Psoas muscle (tissue), 8 donors: ENCODE data around the gene ZNF367. TPM values are rescaled to one million over a fixed set of nuclear protein-coding genes. Genes with fewer than 3 reads are reported as not detected.

ENCODE experiments used
- ATAC-seq, 4 donors: fragments of 200-7000 bp; cut with Tn5 transposase; one replicate each; pipeline ENCODE4 v1.9.1; 2020; ENCODE audit warnings: moderate library complexity in 3 of 4, mild to moderate bottlenecking in 2 of 4
- DNase-seq, 2 donors: peaks; one replicate each; pipeline ENCODE4 v3.0.0-alpha.2; 2020
- H3K27ac ChIP-seq: fragments of 200-600 bp; one replicate; pipeline ENCODE4 v1.8.0; 2022
- H3K27me3 ChIP-seq, 3 donors: fragments of 200-600 bp in 1 of 3; one replicate each; pipeline versions ENCODE4 v1.6.1 to v1.8.0; 2013 to 2022; ENCODE audit warnings: low read length in 2 of 3, mild to moderate bottlenecking in 2 of 3, moderate library complexity in 1 of 3; ENCODE audit not compliant: insufficient read depth in 3 of 3
- H3K36me3 ChIP-seq, 2 donors: fragments of 200-600 bp in 1 of 2; one replicate each; pipeline versions ENCODE4 v1.6.1 to v1.8.0; 2013 to 2022; ENCODE audit warnings: low read depth in 1 of 2, mild to moderate bottlenecking in 1 of 2, moderate library complexity in 1 of 2; ENCODE audit not compliant: insufficient read depth in 1 of 2
- H3K4me1 ChIP-seq: fragments of 200-600 bp; one replicate; pipeline ENCODE4 v1.8.0; 2022
- H3K4me3 ChIP-seq: fragments of 200-600 bp; one replicate; pipeline ENCODE4 v1.8.0; 2022; ENCODE audit warnings: mild to moderate bottlenecking
- H3K9me3 ChIP-seq: fragments of 200-600 bp; one replicate; pipeline ENCODE4 v1.8.0; 2022
- CTCF ChIP-seq: fragments of 200-600 bp; IDR thresholded peaks from one replicate; pipeline ENCODE4 v1.8.0; 2022; ENCODE audit warnings: antibody characterized with exemption
- WGBS, 3 donors: extraction: QIAGEN DNeasy Blood & Tissue Kit; methylation state at CpG; one replicate each; pipeline versions ENCODE4 v1.1.6 to v1.1.7; 2013; 5-methylcytosine and 5-hydroxymethylcytosine counted together
- intact Hi-C, 2 donors: fragments of 100-400 bp; cut with DNase I; formaldehyde crosslinking; loops; one replicate each; pipeline versions ENCODE4 v1.11.0 to v1.14.2; 2022
- polyA plus RNA-seq, 3 donors: library from polyadenylated mRNA; stranded (reverse); fragments of 200-250 nt; gene quantifications; one replicate each; pipeline ENCODE4 v1.2.3, GENCODE V29; 2013
- total RNA-seq, 4 donors: library from RNA; stranded (reverse); fragmentation: NEBNext Ultra II Directional in 2 of 4; extraction: Animal tissue kit (Norgen Biotek cat#: 25700) in 2 of 4; gene quantifications; one replicate each; pipeline versions ENCODE4 v1.2.1 to v1.2.4, GENCODE V29; 2021 to 2023
- donor health status: healthy with polysubstance abuse.
- donor health status: DM: no; HTN: no; CAD: no; lungs with moderate emphysema.
- donor health status: Bipolar disorder and iron deficiency.
- donor health status: healthy.
- donor health status: DM: yes; HTN: yes; CAD: no.
- donor health status: DM: no; HTN: no; CAD: no.
- donor health status: DM: no; HTN: no; CAD: no.
- donor health status: DM: yes; HTN: yes; CAD: no.

Gene ZNF367
- total and polyA plus RNA-seq, 7 donors = 0.69 to 3.3 (median 1.4) TPM

DNA sequence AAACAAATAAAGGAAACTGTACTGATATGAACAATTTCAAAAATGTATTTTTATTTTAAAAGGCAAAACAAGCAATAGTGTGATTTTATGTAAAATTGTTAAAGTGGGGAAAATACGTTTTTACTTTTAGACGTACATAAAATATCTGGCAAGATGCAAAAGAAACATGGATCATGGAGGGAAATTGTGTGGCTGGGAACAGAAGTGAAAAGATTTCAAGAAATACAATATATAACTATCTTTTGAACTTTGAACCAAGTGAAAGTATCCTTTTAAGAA lies 1.5 kb upstream of the ZNF367 start:
- WGBS, 3 donors = 37 to 41% (median 38%) methylated on average over 2 of the region's 2 CpGs
- H3K36me3 ChIP-seq = no peaks in the 10 kb centered on the region
- H3K9me3 ChIP-seq = no peaks in the 10 kb centered on the region
- no peaks in the 10 kb centered on the region for H3K27me3 ChIP-seq
- peak overlapping the region; percentile 80 for H3K4me3 ChIP-seq
- ATAC-seq = no peak
- TF ChIP-seq CTCF = no peak
- DNase-seq = no peak
- intact Hi-C loops = loop anchor here in 1 of 2 donors (2.0 kb wide), 1 partner anchor 235 kb away; the partner anchor contains the start of gene PRXL2C
- peaks cover 27% of the 10 kb centered on the region for H3K4me1 ChIP-seq
- peak overlapping the region; percentile 95 for H3K27ac ChIP-seq

DNA sequence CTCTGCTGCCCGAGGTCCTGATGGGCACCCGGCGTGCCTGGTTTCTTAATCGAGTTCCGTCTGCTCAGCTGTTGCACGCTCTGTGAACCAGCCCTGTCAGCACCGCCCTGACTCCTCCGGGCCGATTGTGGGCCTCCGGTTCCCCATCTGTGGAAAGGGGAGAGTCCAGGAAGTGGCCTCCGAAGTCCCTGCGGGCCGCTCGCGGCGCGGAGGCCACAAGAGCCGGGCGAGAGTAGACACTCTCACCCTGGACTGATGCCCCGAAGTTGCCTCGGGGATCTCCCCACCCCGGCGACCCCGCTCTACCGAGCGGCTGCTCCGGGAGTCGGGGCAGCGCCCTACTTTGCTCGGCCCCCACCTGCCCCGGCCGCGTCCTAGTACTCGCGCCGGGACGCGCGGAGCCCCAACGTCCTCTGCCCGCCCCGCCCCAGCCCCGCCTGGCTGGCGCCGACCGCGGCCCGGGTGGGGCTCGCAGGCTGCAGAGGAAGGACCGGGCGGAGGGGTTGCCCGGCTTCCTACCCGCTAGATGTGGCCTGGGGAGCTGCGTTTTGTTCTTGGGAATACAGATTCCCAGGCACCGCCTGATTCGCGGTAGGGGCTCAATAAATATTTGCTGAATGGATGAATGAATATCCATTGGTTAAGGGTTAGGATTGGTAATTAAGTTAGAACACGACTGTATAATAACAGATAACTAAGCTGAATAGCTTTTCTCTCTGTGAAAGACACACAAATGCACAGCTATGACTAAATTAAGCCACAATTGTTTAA lies 935 bp upstream of the ZNF367 start:
- Histone ChIP-seq H3K4me3 (peak overlapping the region; percentile 80), H3K4me1 (peaks cover 27% of the 10 kb centered on the region), H3K9me3 (no peaks in the 10 kb centered on the region), H3K27me3 (no peaks in the 10 kb centered on the region), H3K36me3 (no peaks in the 10 kb centered on the region), H3K27ac (peak overlapping the region; percentile 95)
- ATAC-seq (peak; percentile 35 to 67 (median 54)), DNase-seq (peak; percentile 79)
- WGBS, 3 donors = 0% methylated on average over 52 to 58 of the region's 58 CpGs
- intact Hi-C loops = loop anchor here in 1 of 2 donors (2.0 kb wide), 1 partner anchor 236 kb away; the partner anchor contains the start of gene PRXL2C
- TF ChIP-seq CTCF = no peak

DNA sequence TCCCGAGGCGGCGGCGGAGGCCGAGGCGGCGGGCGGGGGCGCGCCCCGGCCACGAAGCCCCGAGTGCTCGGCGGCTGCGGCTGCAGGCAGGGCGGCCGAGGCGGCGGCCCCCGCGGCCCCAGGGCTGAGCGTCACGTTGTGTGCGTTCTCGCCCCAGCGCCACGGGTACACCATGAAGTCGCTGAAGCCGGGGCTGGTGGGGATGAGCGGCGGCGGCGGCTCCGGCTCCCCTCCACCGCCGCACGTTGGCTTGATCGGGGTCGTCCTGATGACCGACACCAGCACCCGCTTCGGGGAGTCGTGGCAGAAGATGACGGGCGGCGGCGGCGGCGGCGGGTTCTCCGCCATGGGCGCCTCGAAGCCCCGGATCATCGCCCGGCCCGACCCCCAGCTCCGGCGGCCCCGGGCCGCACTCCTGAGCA lies 498 bp downstream of the ZNF367 start:
- Histone ChIP-seq H3K4me3 (peak overlapping the region; percentile 80), H3K4me1 (peaks cover 27% of the 10 kb centered on the region), H3K27me3 (no peaks in the 10 kb centered on the region), H3K36me3 (no peaks in the 10 kb centered on the region), H3K27ac (peak overlapping the region; percentile 95), H3K9me3 (no peaks in the 10 kb centered on the region)
- peak in 1 of 2 donors; percentile 56 for DNase-seq
- 0% methylated on average over 29 to 62 of the region's 62 CpGs for WGBS, 3 donors
- TF ChIP-seq CTCF = no peak
- intact Hi-C loops = loop anchor here in 1 of 2 donors (2.0 kb wide), 1 partner anchor 237 kb away; the partner anchor contains the start of gene PRXL2C
- peak in 2 of 4 donors; percentile 0 to 1 for ATAC-seq

- peaks cover 27% of the 10 kb centered on the region for H3K4me1 ChIP-seq
- ATAC-seq (peak; percentile 34 to 67 (median 48)), DNase-seq (peak; percentile 90 to 94)
- no peaks in the 10 kb centered on the region for H3K36me3 ChIP-seq
- no peaks in the 10 kb centered on the region for H3K27me3 ChIP-seq
- no peak for TF ChIP-seq CTCF
- intact Hi-C loops = no loop called here
- WGBS, 3 donors = 0 to 1% (median 0%) methylated on average over 33 to 50 of the region's 50 CpGs
- H3K4me3 ChIP-seq = peak overlapping the region; percentile 80
- H3K27ac ChIP-seq = peak overlapping the region; percentile 95
- no peaks in the 10 kb centered on the region for H3K9me3 ChIP-seq
Measured at GRCh38 chr9:96417051-96417586, 1.1 kb downstream of the ZNF367 start.
